ENCODE measurements around the gene LMTK3. TPM values are rescaled to one million over a fixed set of nuclear protein-coding genes. Genes with fewer than 3 reads are reported as not detected.
A peak's percentile ranks its signal among the peaks of the same experiment; 100 is the strongest.

LMTK3 gene
- total RNA-seq, 1 donor from 2014 or later, result 2.9 TPM

DNA sequence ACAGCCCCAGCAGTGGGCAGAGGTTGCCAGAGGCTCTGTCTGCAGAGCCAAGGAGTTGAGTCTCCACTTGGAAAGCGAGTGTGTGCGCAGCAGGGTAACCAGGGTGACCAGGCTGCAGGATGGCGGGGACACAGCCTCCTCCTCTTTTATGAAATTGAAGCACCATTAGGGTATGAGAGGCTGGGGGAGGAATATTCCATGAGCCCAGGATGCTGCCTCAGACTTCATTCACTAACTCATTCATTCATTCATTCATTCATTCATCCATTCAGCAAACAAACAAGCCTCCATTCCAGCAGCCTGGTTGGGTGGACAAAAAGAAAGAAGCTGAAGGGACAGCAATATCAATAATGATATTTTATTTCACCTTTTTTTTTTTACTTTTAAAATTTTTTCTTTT, 6.6 kb upstream of the LMTK3 start:
- DNase-seq (ENCODE audit: low read depth), result no peak
- Histone ChIP-seq H3K4me3 (ENCODE audit: low read depth, low read length) (no peak overlapping the region), H3K36me3 (ENCODE audit: control insufficient read depth, insufficient read depth, low read length) (no peaks in the 10 kb centered on the region), H3K27me3 (ENCODE audit: control insufficient read depth, insufficient read depth, low read length) (peaks cover 4% of the 10 kb centered on the region)
- TF ChIP-seq CTCF (IDR thresholded peaks at IDR 0.05; ENCODE audit: insufficient read depth, low read length, poor library complexity, severe bottlenecking), result no peak

GRCh38 chr19:48516536-48516935, 4.9 kb upstream of the LMTK3 start:
- Histone ChIP-seq H3K4me3 (ENCODE audit: low read depth, low read length) (no peak overlapping the region), H3K36me3 (ENCODE audit: control insufficient read depth, insufficient read depth, low read length) (no peaks in the 10 kb centered on the region), H3K27me3 (ENCODE audit: control insufficient read depth, insufficient read depth, low read length) (peaks cover 17% of the 10 kb centered on the region)
- no peak for DNase-seq (ENCODE audit: low read depth)
- no peak for TF ChIP-seq CTCF (IDR thresholded peaks at IDR 0.05; ENCODE audit: insufficient read depth, low read length, poor library complexity, severe bottlenecking)

- Histone ChIP-seq H3K36me3 (ENCODE audit: control insufficient read depth, insufficient read depth, low read length) (no peaks in the 10 kb centered on the region), H3K4me3 (ENCODE audit: low read depth, low read length) (no peak overlapping the region), H3K27me3 (ENCODE audit: control insufficient read depth, insufficient read depth, low read length) (peaks cover 32% of the 10 kb centered on the region)
- DNase-seq (ENCODE audit: low read depth), result no peak
- no peak for TF ChIP-seq CTCF (IDR thresholded peaks at IDR 0.05; ENCODE audit: insufficient read depth, low read length, poor library complexity, severe bottlenecking)
Measured at GRCh38 chr19:48514123-48514458, 2.5 kb upstream of the LMTK3 start.

DNA sequence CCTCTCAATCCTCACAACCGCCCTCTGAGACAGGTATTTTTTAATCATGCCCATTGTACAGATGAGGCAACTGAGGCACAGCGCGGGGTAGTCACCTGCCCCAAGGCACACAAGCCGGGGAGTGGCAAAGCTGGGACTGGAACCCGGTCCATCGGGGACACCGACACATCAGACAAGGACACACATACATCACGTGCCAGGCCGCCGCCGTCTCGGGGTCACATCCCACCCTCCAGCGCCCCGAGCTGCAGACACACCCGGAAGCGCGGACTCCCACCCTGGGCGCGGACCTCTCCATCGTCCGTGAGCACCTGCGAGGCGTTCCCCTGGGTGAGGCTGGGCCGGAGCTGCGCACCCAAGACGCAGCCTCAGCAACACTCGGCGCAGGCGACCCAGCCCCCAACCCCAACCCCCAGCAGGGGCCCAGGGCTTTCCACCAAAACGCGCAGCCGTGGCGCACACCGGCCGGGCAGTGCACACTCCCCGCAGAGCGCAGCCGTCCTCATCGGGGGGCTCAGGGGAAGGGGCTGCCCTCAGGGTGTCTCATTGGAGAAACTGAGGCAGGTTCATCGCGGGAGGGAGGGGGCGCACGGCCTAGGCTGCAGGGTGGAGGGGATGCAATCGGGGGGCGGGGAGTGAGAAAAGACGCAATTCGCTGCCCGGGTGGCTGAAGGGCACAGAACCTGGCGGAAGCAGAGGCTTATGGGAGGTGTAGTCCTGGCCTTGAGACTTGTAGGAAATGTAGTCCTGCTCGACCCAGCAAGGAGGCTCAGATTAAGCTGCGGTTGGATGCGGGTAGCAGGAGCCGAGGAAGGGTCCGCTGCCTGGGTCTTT, 1.9 kb upstream of the LMTK3 start:
- peaks cover 34% of the 10 kb centered on the region for H3K27me3 ChIP-seq (ENCODE audit: control insufficient read depth, insufficient read depth, low read length)
- no peaks in the 10 kb centered on the region for H3K36me3 ChIP-seq (ENCODE audit: control insufficient read depth, insufficient read depth, low read length)
- no peak for DNase-seq (ENCODE audit: low read depth)
- TF ChIP-seq CTCF (IDR thresholded peaks at IDR 0.05; ENCODE audit: insufficient read depth, low read length, poor library complexity, severe bottlenecking), result no peak
- peak overlapping the region; percentile 71 for H3K4me3 ChIP-seq (ENCODE audit: low read depth, low read length)

- H3K4me3 ChIP-seq (ENCODE audit: low read depth, low read length), result no peak overlapping the region
- DNase-seq (ENCODE audit: low read depth), result no peak
- no peak for TF ChIP-seq CTCF (IDR thresholded peaks at IDR 0.05; ENCODE audit: insufficient read depth, low read length, poor library complexity, severe bottlenecking)
- H3K36me3 ChIP-seq (ENCODE audit: control insufficient read depth, insufficient read depth, low read length), result no peaks in the 10 kb centered on the region
- H3K27me3 ChIP-seq (ENCODE audit: control insufficient read depth, insufficient read depth, low read length), result peaks cover 38% of the 10 kb centered on the region
Measured at GRCh38 chr19:48512504-48513288, 1.1 kb upstream of the LMTK3 start.
